ENCODE measurements around the gene RAB39A. TPM values are rescaled to one million over a fixed set of nuclear protein-coding genes. Genes with fewer than 3 reads are reported as not detected.

The RAB39A gene
- polyA plus RNA-seq, 1 donor from 2014 or later: 1.9 TPM

DNA sequence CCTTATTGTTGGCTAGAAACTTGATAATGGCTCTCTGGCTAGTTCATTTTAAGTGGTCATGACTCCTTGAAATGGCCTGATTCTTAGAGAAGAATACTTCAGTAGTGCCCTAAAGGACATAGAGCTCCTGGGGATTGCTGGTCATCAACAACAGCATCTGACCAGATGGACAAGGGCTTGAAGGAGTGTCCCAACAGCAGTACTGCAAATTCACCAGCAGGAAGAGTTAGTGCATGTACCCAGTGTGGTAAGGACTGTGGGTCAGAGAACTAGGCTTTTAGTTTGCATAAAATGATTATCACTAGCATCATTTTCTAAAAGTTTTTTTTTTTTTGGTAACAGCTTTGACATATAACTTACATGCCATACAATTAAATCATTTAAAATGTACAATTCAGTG, 41.0 kb downstream of the RAB39A start:
- H3K9ac ChIP-seq (ENCODE audit: low read length): no peak overlapping the region
- no peak overlapping the region for H2AFZ ChIP-seq (ENCODE audit: low read depth, low read length)
- H3K4me2 ChIP-seq (ENCODE audit: low read length): no peak overlapping the region
- no peak overlapping the region for H3K27ac ChIP-seq (ENCODE audit: low read length)
- no peaks in the 10 kb centered on the region for H3K9me3 ChIP-seq (ENCODE audit: low read length)
- no peaks in the 10 kb centered on the region for H3F3A ChIP-seq (ENCODE audit: insufficient read depth, low read length, poor library complexity, severe bottlenecking)
- H3K4me3 ChIP-seq (ENCODE audit: low read length): no peak overlapping the region
- no peaks in the 10 kb centered on the region for H3K9me2 ChIP-seq (ENCODE audit: insufficient read depth, low read length)
- no peaks in the 10 kb centered on the region for H3K79me2 ChIP-seq (replicated peaks; ENCODE audit: insufficient read depth, low read length)
- no peaks in the 10 kb centered on the region for H3K27me3 ChIP-seq (ENCODE audit: insufficient read depth, low read depth, low read length)
- H4K20me1 ChIP-seq (ENCODE audit: insufficient read depth): no peaks in the 10 kb centered on the region
- TF ChIP-seq SMC3 (conservative IDR thresholded peaks at IDR 0.05; ENCODE audit: poor library complexity) (no peak), EZH2 (IDR thresholded peaks at IDR 0.05; ENCODE audit: borderline replicate concordance, insufficient read depth, low read length, poor library complexity, severe bottlenecking) (no peak), MXI1 (conservative IDR thresholded peaks at IDR 0.05; ENCODE audit: poor library complexity, severe bottlenecking) (no peak), RAD21 (conservative IDR thresholded peaks at IDR 0.05) (no peak), EP300 (conservative IDR thresholded peaks at IDR 0.05; ENCODE audit: poor library complexity, severe bottlenecking) (no peak), TAF1 (IDR thresholded peaks at IDR 0.05; ENCODE audit: low read depth) (no peak), POLR2AphosphoS5 (IDR thresholded peaks at IDR 0.05) (no peak)
- TF ChIP-seq, protein P1, sequence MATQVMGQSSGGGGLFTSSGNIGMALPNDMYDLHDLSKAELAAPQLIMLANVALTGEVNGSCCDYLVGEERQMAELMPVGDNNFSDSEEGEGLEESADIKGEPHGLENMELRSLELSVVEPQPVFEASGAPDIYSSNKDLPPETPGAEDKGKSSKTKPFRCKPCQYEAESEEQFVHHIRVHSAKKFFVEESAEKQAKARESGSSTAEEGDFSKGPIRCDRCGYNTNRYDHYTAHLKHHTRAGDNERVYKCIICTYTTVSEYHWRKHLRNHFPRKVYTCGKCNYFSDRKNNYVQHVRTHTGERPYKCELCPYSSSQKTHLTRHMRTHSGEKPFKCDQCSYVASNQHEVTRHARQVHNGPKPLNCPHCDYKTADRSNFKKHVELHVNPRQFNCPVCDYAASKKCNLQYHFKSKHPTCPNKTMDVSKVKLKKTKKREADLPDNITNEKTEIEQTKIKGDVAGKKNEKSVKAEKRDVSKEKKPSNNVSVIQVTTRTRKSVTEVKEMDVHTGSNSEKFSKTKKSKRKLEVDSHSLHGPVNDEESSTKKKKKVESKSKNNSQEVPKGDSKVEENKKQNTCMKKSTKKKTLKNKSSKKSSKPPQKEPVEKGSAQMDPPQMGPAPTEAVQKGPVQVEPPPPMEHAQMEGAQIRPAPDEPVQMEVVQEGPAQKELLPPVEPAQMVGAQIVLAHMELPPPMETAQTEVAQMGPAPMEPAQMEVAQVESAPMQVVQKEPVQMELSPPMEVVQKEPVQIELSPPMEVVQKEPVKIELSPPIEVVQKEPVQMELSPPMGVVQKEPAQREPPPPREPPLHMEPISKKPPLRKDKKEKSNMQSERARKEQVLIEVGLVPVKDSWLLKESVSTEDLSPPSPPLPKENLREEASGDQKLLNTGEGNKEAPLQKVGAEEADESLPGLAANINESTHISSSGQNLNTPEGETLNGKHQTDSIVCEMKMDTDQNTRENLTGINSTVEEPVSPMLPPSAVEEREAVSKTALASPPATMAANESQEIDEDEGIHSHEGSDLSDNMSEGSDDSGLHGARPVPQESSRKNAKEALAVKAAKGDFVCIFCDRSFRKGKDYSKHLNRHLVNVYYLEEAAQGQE (IDR thresholded peaks at IDR 0.05; ENCODE audit: borderline replicate concordance): no peak
- TF ChIP-seq, protein P2, sequence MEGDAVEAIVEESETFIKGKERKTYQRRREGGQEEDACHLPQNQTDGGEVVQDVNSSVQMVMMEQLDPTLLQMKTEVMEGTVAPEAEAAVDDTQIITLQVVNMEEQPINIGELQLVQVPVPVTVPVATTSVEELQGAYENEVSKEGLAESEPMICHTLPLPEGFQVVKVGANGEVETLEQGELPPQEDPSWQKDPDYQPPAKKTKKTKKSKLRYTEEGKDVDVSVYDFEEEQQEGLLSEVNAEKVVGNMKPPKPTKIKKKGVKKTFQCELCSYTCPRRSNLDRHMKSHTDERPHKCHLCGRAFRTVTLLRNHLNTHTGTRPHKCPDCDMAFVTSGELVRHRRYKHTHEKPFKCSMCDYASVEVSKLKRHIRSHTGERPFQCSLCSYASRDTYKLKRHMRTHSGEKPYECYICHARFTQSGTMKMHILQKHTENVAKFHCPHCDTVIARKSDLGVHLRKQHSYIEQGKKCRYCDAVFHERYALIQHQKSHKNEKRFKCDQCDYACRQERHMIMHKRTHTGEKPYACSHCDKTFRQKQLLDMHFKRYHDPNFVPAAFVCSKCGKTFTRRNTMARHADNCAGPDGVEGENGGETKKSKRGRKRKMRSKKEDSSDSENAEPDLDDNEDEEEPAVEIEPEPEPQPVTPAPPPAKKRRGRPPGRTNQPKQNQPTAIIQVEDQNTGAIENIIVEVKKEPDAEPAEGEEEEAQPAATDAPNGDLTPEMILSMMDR (IDR thresholded peaks at IDR 0.05; ENCODE audit: poor library complexity, severe bottlenecking): no peak
- no peaks in the 10 kb centered on the region for H3K36me3 ChIP-seq (ENCODE audit: insufficient read depth, low read length)

DNA sequence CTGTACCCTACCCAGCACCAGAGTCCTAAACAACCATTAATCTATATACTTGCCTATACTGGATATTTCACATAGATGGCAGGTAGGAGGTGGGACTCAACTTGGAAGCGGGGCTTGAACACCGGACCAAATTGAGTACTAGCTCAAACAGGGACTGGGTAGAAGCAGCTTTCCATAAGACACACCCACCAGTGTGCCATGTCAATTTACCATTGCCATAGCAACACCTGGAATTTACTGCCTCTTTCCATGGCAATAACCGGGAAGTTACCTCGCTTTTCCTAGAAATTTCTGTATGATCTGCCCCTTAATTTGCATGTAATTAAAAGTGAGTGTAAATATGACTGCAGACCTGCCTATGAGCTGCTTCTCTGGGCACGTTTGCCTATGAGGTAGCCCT, 41.8 kb downstream of the RAB39A start:
- H3K9me2 ChIP-seq (ENCODE audit: insufficient read depth, low read length): no peaks in the 10 kb centered on the region
- no peak overlapping the region for H2AFZ ChIP-seq (ENCODE audit: low read depth, low read length)
- no peaks in the 10 kb centered on the region for H3K36me3 ChIP-seq (ENCODE audit: insufficient read depth, low read length)
- H3K9ac ChIP-seq (ENCODE audit: low read length): no peak overlapping the region
- no peaks in the 10 kb centered on the region for H3K79me2 ChIP-seq (replicated peaks; ENCODE audit: insufficient read depth, low read length)
- H3K27me3 ChIP-seq (ENCODE audit: insufficient read depth, low read depth, low read length): no peaks in the 10 kb centered on the region
- no peaks in the 10 kb centered on the region for H4K20me1 ChIP-seq (ENCODE audit: insufficient read depth)
- no peak for TF ChIP-seq TAF1 (IDR thresholded peaks at IDR 0.05; ENCODE audit: low read depth)
- TF ChIP-seq EP300 (conservative IDR thresholded peaks at IDR 0.05; ENCODE audit: poor library complexity, severe bottlenecking): no peak
- no peak for TF ChIP-seq EZH2 (IDR thresholded peaks at IDR 0.05; ENCODE audit: borderline replicate concordance, insufficient read depth, low read length, poor library complexity, severe bottlenecking)
- TF ChIP-seq, protein P2 (IDR thresholded peaks at IDR 0.05; ENCODE audit: poor library complexity, severe bottlenecking): no peak
- TF ChIP-seq SMC3 (conservative IDR thresholded peaks at IDR 0.05; ENCODE audit: poor library complexity): no peak
- no peak for TF ChIP-seq RAD21 (conservative IDR thresholded peaks at IDR 0.05)
- TF ChIP-seq, protein P1 (IDR thresholded peaks at IDR 0.05; ENCODE audit: borderline replicate concordance): no peak
- TF ChIP-seq MXI1 (conservative IDR thresholded peaks at IDR 0.05; ENCODE audit: poor library complexity, severe bottlenecking): no peak
- no peak for TF ChIP-seq POLR2AphosphoS5 (IDR thresholded peaks at IDR 0.05)
- no peaks in the 10 kb centered on the region for H3K9me3 ChIP-seq (ENCODE audit: low read length)
- H3K4me3 ChIP-seq (ENCODE audit: low read length): no peak overlapping the region
- H3F3A ChIP-seq (ENCODE audit: insufficient read depth, low read length, poor library complexity, severe bottlenecking): no peaks in the 10 kb centered on the region
- no peak overlapping the region for H3K4me2 ChIP-seq (ENCODE audit: low read length)
- no peak overlapping the region for H3K27ac ChIP-seq (ENCODE audit: low read length)

All from neural cell (in vitro differentiated cells).